SK-N-SH treated with all-trans-retinoic acid at 6 μM for 48 hours (cell line): Measurements from ENCODE around the gene RIMBP2.
A peak's percentile ranks its signal among the peaks of the same experiment; 100 is the strongest.

Source experiments
- ATAC-seq: fragments of 200-7000 bp; cut with Tn5 transposase; 3 replicates; pipeline ENCODE4 v1.9.1; 2020; ENCODE audit warnings: mild to moderate bottlenecking, moderate library complexity
- ARNTL ChIP-seq: fragments of 450-650 bp; formaldehyde crosslinking; IDR thresholded peaks from 2 replicates; pipeline ENCODE4 v1.5.0; 2020; ENCODE audit warnings: low read depth, mild to moderate bottlenecking, moderate library complexity, borderline replicate concordance
- BACH2 ChIP-seq: fragments of 250-450 bp; sonication (Bioruptor Pico); IDR thresholded peaks from 2 replicates; pipeline ENCODE4 v1.9.0; 2021; ENCODE audit warnings: mild to moderate bottlenecking, borderline replicate concordance
- CREB5 ChIP-seq: fragments of 250-450 bp; sonication (Bioruptor Pico); IDR thresholded peaks from 2 replicates; pipeline ENCODE4 v1.5.1; 2020; ENCODE audit warnings: low read depth, mild to moderate bottlenecking, moderate library complexity
- CSRNP3 ChIP-seq: fragments of 250-450 bp; sonication (Bioruptor Pico); IDR thresholded peaks from 2 replicates; pipeline ENCODE4 v1.5.1; 2021; ENCODE audit warnings: mild to moderate bottlenecking, moderate library complexity
- ESRRG ChIP-seq: fragments of 250-450 bp; sonication (Bioruptor Pico); IDR thresholded peaks from 2 replicates; pipeline ENCODE4 v1.6.1; 2021; ENCODE audit warnings: mild to moderate bottlenecking
- ISL1 ChIP-seq: fragments of 250-450 bp; sonication (Bioruptor Pico); IDR thresholded peaks from 2 replicates; pipeline ENCODE4 v2.1.2; 2022; ENCODE audit warnings: mild to moderate bottlenecking, moderate library complexity
- POU6F1 ChIP-seq: fragments of 250-450 bp; sonication (Bioruptor Pico); IDR thresholded peaks from 2 replicates; pipeline ENCODE4 v1.8.0; 2021; ENCODE audit warnings: low read depth, mild to moderate bottlenecking, moderate library complexity, borderline replicate concordance
- TOX ChIP-seq: fragments of 250-450 bp; sonication (Bioruptor Pico); IDR thresholded peaks from 2 replicates; pipeline ENCODE4 v1.8.0; 2021; ENCODE audit warnings: mild to moderate bottlenecking, moderate library complexity, borderline replicate concordance
- TSHZ2 ChIP-seq: fragments of 250-450 bp; sonication (Bioruptor Pico); IDR thresholded peaks from 2 replicates; pipeline ENCODE4 v1.5.0; 2020; ENCODE audit warnings: mild to moderate bottlenecking, moderate library complexity
- ZFP3 ChIP-seq: fragments of 250-450 bp; sonication (Bioruptor Pico); IDR thresholded peaks from 2 replicates; pipeline ENCODE4 v1.5.0; 2020; ENCODE audit warnings: mild to moderate bottlenecking, moderate library complexity
- ZFP30 ChIP-seq: fragments of 450-650 bp; formaldehyde crosslinking; IDR thresholded peaks from 2 replicates; pipeline ENCODE4 v1.5.0; 2022; ENCODE audit warnings: mild to moderate bottlenecking, moderate library complexity
- ZNF565 ChIP-seq: fragments of 450-650 bp; formaldehyde crosslinking; conservative IDR thresholded peaks from 2 replicates; pipeline ENCODE4 v1.5.0; 2020; ENCODE audit warnings: low read depth, mild to moderate bottlenecking, moderate library complexity
- ZNF8 ChIP-seq: fragments of 450-650 bp; formaldehyde crosslinking; IDR thresholded peaks from 2 replicates; pipeline ENCODE4 v1.5.0; 2020; ENCODE audit warnings: mild to moderate bottlenecking, moderate library complexity

The RIMBP2 gene, protein sequence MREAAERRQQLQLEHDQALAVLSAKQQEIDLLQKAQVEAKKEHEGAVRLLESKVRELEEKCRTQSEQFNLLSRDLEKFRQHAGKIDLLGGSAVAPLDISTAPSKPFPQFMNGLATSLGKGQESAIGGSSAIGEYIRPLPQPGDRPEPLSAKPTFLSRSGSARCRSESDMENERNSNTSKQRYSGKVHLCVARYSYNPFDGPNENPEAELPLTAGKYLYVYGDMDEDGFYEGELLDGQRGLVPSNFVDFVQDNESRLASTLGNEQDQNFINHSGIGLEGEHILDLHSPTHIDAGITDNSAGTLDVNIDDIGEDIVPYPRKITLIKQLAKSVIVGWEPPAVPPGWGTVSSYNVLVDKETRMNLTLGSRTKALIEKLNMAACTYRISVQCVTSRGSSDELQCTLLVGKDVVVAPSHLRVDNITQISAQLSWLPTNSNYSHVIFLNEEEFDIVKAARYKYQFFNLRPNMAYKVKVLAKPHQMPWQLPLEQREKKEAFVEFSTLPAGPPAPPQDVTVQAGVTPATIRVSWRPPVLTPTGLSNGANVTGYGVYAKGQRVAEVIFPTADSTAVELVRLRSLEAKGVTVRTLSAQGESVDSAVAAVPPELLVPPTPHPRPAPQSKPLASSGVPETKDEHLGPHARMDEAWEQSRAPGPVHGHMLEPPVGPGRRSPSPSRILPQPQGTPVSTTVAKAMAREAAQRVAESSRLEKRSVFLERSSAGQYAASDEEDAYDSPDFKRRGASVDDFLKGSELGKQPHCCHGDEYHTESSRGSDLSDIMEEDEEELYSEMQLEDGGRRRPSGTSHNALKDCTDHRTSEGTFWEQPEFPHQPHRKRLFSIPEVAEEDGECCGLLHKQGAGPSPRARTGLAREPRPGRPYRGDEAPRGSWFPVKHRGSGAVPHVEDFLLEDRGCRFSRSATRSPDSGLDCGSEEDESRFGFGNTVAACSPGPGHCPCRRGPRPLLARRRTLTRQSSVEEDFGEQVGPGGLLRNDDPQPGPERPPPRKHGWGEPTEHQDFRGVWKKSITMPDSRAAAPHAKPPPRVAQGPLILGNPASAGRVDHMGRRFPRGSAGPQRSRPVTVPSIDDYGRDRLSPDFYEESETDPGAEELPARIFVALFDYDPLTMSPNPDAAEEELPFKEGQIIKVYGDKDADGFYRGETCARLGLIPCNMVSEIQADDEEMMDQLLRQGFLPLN (N-terminal part only)

DNA sequence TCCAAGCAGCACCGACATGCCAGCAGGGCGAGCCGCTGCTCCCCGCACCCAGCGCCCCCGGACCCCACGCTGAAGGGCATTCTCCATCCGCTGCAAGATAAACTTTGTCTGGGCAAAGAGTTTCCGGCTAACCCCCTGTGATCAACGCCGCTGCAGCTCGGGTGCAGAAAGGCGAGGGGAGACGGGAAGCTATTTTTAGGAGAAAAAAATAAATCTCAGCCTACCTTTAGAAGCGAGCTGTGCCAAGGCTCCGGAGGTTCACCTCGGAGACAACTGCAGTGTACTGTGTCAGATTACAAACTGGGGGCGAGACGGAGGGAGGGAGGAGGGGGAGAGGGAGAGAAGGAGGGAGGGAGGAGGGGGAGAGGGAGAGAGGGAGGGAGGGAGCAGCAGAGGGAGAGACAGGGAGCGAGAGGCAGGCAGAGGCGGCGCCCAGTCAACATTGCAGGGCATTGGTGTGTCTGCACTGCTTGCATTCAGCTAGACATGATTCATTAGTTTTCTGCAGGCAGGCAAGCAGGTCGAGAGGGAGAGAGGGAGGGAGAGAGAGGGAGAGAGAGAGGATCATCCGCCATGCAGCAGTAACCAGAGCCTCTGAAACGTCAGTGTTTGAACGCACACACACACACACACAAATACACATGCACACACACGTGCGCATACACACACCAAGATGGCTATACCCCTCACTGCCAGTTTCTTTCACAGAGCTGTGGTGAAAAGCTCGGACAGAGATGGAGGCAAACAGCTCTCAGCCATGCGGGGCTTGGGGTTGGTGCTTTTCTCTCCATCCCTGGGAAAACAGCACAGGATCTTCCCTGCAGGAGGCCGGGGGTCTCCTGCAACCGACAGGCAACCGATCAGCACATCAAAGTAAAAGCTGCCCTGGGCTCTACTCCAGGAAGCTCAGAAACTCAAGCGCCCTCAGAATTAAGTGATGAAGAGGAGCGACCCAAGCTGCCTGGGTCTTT, at the start of gene RIMBP2:
RIMBP2 (minus strand) TSS at position 302 of the 971 bp plus-strand sequence. CDS start 237,286 bp downstream, outside the sequence.
- TF ChIP-seq ARNTL (CRISPR knock-in tag): peak; percentile 67; the same call in 1 of the 2 replicates
- no peak for TF ChIP-seq ZNF565 (CRISPR knock-in tag)
- ATAC-seq: peak; percentile 52; the same call in 1 of the 3 replicates

DNA sequence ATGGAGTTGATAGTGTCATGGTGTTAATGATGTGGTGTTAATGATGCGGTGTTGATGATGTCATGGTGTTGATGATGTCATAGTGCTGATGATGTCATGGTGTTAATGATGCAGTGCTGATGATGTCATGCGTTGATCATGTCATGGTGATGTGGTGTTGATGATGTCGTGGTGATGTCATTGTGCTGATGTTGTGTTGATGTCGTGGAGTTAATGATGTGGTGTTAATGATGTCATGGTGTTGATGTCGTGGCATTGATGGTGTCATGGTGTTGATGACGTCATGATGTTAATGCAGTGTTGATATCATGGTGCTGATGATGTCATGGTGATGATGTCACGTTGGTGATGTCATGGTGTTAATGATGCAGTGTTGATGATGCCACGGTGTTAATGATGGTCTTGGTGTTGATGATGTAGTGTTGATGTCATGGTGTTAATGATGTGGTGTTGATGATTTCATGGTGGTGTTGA, 49.1 kb upstream of the RIMBP2 start:
- no peak for TF ChIP-seq ESRRG (CRISPR knock-in tag)
- no peak for TF ChIP-seq CREB5 (CRISPR knock-in tag)
- TF ChIP-seq, all 23 proteins: peak for 0
- no peak for ATAC-seq

GRCh38 chr12:130764475-130765185, 48.5 kb upstream of the RIMBP2 start:
- no peak for ATAC-seq
- TF ChIP-seq TSHZ2 (CRISPR knock-in tag): no peak
- TF ChIP-seq ISL1: no peak
- no peak for TF ChIP-seq ZFP3 (CRISPR knock-in tag)
- TF ChIP-seq POU6F1 (CRISPR knock-in tag): no peak
- no peak for TF ChIP-seq ZFP30 (CRISPR knock-in tag)
- no peak for TF ChIP-seq ARNTL (CRISPR knock-in tag)
- TF ChIP-seq ZNF565 (CRISPR knock-in tag): no peak
- TF ChIP-seq BACH2 (CRISPR knock-in tag): no peak
- TF ChIP-seq TOX: no peak
- TF ChIP-seq CSRNP3 (CRISPR knock-in tag): no peak

DNA sequence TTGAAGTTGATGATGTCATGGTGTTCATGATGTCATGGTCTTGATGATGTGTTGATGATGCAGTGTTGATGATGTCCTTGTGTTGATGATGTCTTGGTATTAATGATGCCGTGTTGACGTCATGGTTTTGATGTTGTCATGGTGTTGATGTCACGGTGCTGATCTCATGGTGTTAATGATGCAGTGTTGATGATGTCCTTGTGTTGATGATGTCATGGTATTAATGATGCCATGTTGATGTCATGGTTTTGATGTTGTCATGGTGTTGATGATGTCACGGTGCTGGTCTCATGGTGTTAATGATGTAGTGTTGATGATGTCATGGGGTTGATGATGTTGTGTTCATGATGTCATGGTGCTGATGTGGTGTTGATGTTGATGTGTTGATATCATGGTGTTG, 48.0 kb upstream of the RIMBP2 start:
- ATAC-seq: no peak
- TF ChIP-seq ZFP30 (CRISPR knock-in tag): no peak
- TF ChIP-seq POU6F1 (CRISPR knock-in tag): no peak
- no peak for TF ChIP-seq ZNF8 (CRISPR knock-in tag)
- TF ChIP-seq TSHZ2 (CRISPR knock-in tag): no peak
- no peak for TF ChIP-seq CSRNP3 (CRISPR knock-in tag)
- no peak for TF ChIP-seq ZFP3 (CRISPR knock-in tag)
